GM21576 (cell line): ENCODE data around the gene ELAVL2.
"Not testable (repeated sequence)": the region's sequence is repeated elsewhere in the genome, so short reads cannot be mapped to it uniquely, and the experiment has no call there.

Experiments
- ATAC-seq: cut with Tn5 transposase; IDR thresholded peaks from one replicate; pipeline ENCODE4 v1.9.1; 2021; ENCODE audit warnings: mild to moderate bottlenecking, moderate library complexity; ENCODE audit not compliant: unreplicated experiment

Gene ELAVL2

GRCh38 chr9:23725279-23725946 is 100.6 kb downstream of the ELAVL2 start:
- ATAC-seq = no peak

GRCh38 chr9:23723672-23724071 is 102.4 kb downstream of the ELAVL2 start:
- ATAC-seq = no peak

- not testable (repeated sequence) for ATAC-seq
Observed at GRCh38 chr9:23723048-23723447, 103.0 kb downstream of the ELAVL2 start.

- ATAC-seq = no peak
Observed at GRCh38 chr9:23721466-23721865, 104.6 kb downstream of the ELAVL2 start.

- no peak for ATAC-seq
Observed at GRCh38 chr9:23717505-23717904, 108.5 kb downstream of the ELAVL2 start.

- ATAC-seq = no peak
Observed at GRCh38 chr9:23707249-23707648, 118.8 kb downstream of the ELAVL2 start.

- no peak for ATAC-seq
Observed at GRCh38 chr9:23702311-23702922, 123.6 kb downstream of the ELAVL2 start.

- ATAC-seq = no peak
Observed at GRCh38 chr9:23701291-23701690, 124.7 kb downstream of the ELAVL2 start.

GRCh38 chr9:23700359-23700758 is 125.7 kb downstream of the ELAVL2 start:
- no peak for ATAC-seq

- no peak for ATAC-seq
Observed at GRCh38 chr9:23698161-23698560, 127.9 kb downstream of the ELAVL2 start.

GRCh38 chr9:23695572-23695971 is 130.5 kb downstream of the ELAVL2 start:
- ATAC-seq = no peak

- no peak for ATAC-seq
Observed at GRCh38 chr9:23693374-23693773, 132.7 kb downstream of the ELAVL2 start.

GRCh38 chr9:23686896-23687295 is 139.1 kb downstream of the ELAVL2 start:
- no peak for ATAC-seq

- ATAC-seq = no peak
Observed at GRCh38 chr9:23686257-23686656, 139.8 kb downstream of the ELAVL2 start.

GRCh38 chr9:23683611-23684061 is 142.4 kb downstream of the ELAVL2 start:
- ATAC-seq = no peak

- no peak for ATAC-seq
Observed at GRCh38 chr9:23682891-23683431, 143.1 kb downstream of the ELAVL2 start.

GRCh38 chr9:23682352-23682751 is 143.7 kb downstream of the ELAVL2 start:
- no peak for ATAC-seq

GRCh38 chr9:23677446-23677845 is 148.6 kb downstream of the ELAVL2 start:
- ATAC-seq = no peak

- no peak for ATAC-seq
Observed at GRCh38 chr9:23674016-23674585, 151.9 kb downstream of the ELAVL2 start.

GRCh38 chr9:23672151-23672550 is 153.9 kb downstream of the ELAVL2 start:
- ATAC-seq = no peak

GRCh38 chr9:23669776-23670175 is 156.3 kb downstream of the ELAVL2 start:
- no peak for ATAC-seq

GRCh38 chr9:23665635-23666034 is 160.4 kb downstream of the ELAVL2 start:
- ATAC-seq = no peak
